ENCODE results near the gene ETS1. TPM values are rescaled to one million over a fixed set of nuclear protein-coding genes. Genes with fewer than 3 reads are reported as not detected.

The ETS1 gene
- total RNA-seq, 1 experiment from 2014 or later, result 1.1 TPM

GRCh38 chr11:128626913-128627665 is 39.7 kb upstream of the ETS1 start:
- no peak for TF ChIP-seq CTCF (IDR thresholded peaks at IDR 0.05; ENCODE audit: insufficient read depth in 1 of 2, low read depth in 1 of 2, low read length in 1 of 2, severe bottlenecking in 1 of 2, unreplicated experiment in 1 of 2)
- H3K27me3 Mint-ChIP-seq (ENCODE audit: insufficient read depth, unreplicated experiment), result peaks cover 11% of the 10 kb centered on the region
- CTCF ChIA-PET, result no interaction called here
- H3K36me3 Mint-ChIP-seq (ENCODE audit: insufficient read depth, unreplicated experiment), result no peaks in the 10 kb centered on the region
- no peaks in the 10 kb centered on the region for H3K9me3 Mint-ChIP-seq (ENCODE audit: unreplicated experiment)
- Histone ChIP-seq H3K9me3 (no peaks in the 10 kb centered on the region), H3K36me3 (ENCODE audit: control insufficient read depth, insufficient read depth, low read length) (no peaks in the 10 kb centered on the region), H3K4me3 (ENCODE audit: low read depth, low read length) (no peak overlapping the region), H3K4me1 (no peaks in the 10 kb centered on the region), H3K27me3 (replicated peaks; ENCODE audit: control insufficient read depth, insufficient read depth, low read length) (peaks cover 1% of the 10 kb centered on the region; the same call in 1 of the 2 replicates)
- H3K27ac Mint-ChIP-seq (ENCODE audit: unreplicated experiment), result no peak overlapping the region
- H3K4me1 Mint-ChIP-seq (ENCODE audit: low read depth, unreplicated experiment), result no peaks in the 10 kb centered on the region
- peak in 1 of 2 experiments; percentile 33 for DNase-seq
- BruUV-seq (replicated peaks), result no TSS peak
- no peak overlapping the region for H3K4me3 Mint-ChIP-seq (ENCODE audit: unreplicated experiment)
- POLR2A ChIA-PET, result no interaction called here
- intact Hi-C loops (cut with micrococcal nuclease; ENCODE audit: unreplicated experiment), result no loop called here

DNA sequence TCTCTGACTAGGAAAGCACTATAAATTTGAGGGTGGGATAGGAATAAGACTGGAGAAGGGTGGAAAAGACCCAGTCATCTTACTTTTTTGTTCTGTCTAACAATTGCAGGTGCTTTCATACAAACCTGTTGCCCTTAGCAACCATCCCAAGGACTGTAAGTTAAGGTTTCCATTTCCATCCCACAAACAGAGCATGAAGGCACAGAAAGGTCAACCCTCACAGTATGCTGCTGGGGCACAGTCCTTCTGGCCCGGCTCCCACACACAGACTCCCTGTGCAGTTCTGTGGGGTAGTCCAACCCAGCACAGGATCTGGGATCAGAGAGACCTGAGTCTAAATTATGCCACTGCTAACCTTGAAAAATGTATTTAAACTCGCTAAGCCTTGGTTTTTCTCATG is 38.4 kb upstream of the ETS1 start:
- Histone ChIP-seq H3K4me1 (no peaks in the 10 kb centered on the region), H3K27me3 (replicated peaks; ENCODE audit: control insufficient read depth, insufficient read depth, low read length) (peaks cover 1% of the 10 kb centered on the region; the same call in 1 of the 2 replicates), H3K9me3 (no peaks in the 10 kb centered on the region), H3K36me3 (ENCODE audit: control insufficient read depth, insufficient read depth, low read length) (no peaks in the 10 kb centered on the region), H3K4me3 (ENCODE audit: low read depth, low read length) (no peak overlapping the region)
- DNase-seq, result no peak
- BruUV-seq (replicated peaks), result no TSS peak
- peaks cover 11% of the 10 kb centered on the region for H3K27me3 Mint-ChIP-seq (ENCODE audit: insufficient read depth, unreplicated experiment)
- ChIA-PET POLR2A (no interaction called here), CTCF (no interaction called here)
- no peak overlapping the region for H3K4me3 Mint-ChIP-seq (ENCODE audit: unreplicated experiment)
- intact Hi-C loops (cut with micrococcal nuclease; ENCODE audit: unreplicated experiment), result no loop called here
- H3K27ac Mint-ChIP-seq (ENCODE audit: unreplicated experiment), result no peak overlapping the region
- no peaks in the 10 kb centered on the region for H3K36me3 Mint-ChIP-seq (ENCODE audit: insufficient read depth, unreplicated experiment)
- no peak for TF ChIP-seq CTCF (IDR thresholded peaks at IDR 0.05; ENCODE audit: insufficient read depth in 1 of 2, low read depth in 1 of 2, low read length in 1 of 2, severe bottlenecking in 1 of 2, unreplicated experiment in 1 of 2)
- H3K9me3 Mint-ChIP-seq (ENCODE audit: unreplicated experiment), result no peaks in the 10 kb centered on the region
- no peaks in the 10 kb centered on the region for H3K4me1 Mint-ChIP-seq (ENCODE audit: low read depth, unreplicated experiment)

DNA sequence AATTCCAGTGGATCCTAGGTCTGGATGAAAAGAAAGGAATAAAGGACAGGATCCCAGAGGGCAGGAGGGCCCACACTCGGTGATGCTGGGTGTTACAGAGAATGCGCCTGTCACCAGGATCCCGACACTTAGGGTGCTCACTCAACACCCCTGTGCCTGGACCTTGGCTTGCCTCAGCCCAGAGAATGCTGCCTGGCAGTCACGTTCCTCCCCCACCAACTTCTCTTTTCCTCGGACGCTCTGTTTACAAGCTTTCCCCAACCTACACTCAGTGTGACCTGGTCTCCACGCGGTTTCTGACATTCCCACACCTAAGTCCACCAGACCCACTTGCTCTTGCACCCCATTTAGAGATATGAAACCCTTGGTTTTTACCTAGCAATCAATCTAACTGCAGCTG is 38.0 kb upstream of the ETS1 start:
- TF ChIP-seq CTCF (IDR thresholded peaks at IDR 0.05; ENCODE audit: insufficient read depth in 1 of 2, low read depth in 1 of 2, low read length in 1 of 2, severe bottlenecking in 1 of 2, unreplicated experiment in 1 of 2), result no peak
- H3K36me3 ChIP-seq (ENCODE audit: control insufficient read depth, insufficient read depth, low read length), result no peaks in the 10 kb centered on the region
- no peak for DNase-seq
- H3K27me3 Mint-ChIP-seq (ENCODE audit: insufficient read depth, unreplicated experiment), result peaks cover 14% of the 10 kb centered on the region
- no peak overlapping the region for H3K4me3 Mint-ChIP-seq (ENCODE audit: unreplicated experiment)
- no peaks in the 10 kb centered on the region for H3K36me3 Mint-ChIP-seq (ENCODE audit: insufficient read depth, unreplicated experiment)
- no peaks in the 10 kb centered on the region for H3K9me3 ChIP-seq
- H3K27ac Mint-ChIP-seq (ENCODE audit: unreplicated experiment), result no peak overlapping the region
- no peaks in the 10 kb centered on the region for H3K4me1 ChIP-seq
- H3K4me1 Mint-ChIP-seq (ENCODE audit: low read depth, unreplicated experiment), result no peaks in the 10 kb centered on the region
- BruUV-seq (replicated peaks), result no TSS peak
- ChIA-PET POLR2A (no interaction called here), CTCF (no interaction called here)
- intact Hi-C loops (cut with micrococcal nuclease; ENCODE audit: unreplicated experiment), result no loop called here
- no peak overlapping the region for H3K4me3 ChIP-seq (ENCODE audit: low read depth, low read length)
- peaks cover 1% of the 10 kb centered on the region; the same call in 1 of the 2 replicates for H3K27me3 ChIP-seq (replicated peaks; ENCODE audit: control insufficient read depth, insufficient read depth, low read length)
- no peaks in the 10 kb centered on the region for H3K9me3 Mint-ChIP-seq (ENCODE audit: unreplicated experiment)

Measured in Caco-2 (cell line).